Fibroblast of lung (primary cell): ENCODE measurements around the gene ZNF43.
"Not testable (repeated sequence)": the region's sequence is repeated elsewhere in the genome, so short reads cannot be mapped to it uniquely, and the experiment has no call there.

ENCODE experiments used
- CTCF ChIP-seq, 2 donors: IDR thresholded peaks in 1 of 2; conservative IDR thresholded peaks in 1 of 2; 1 replicate in 1 of 2; 2 replicates in 1 of 2; pipeline ENCODE4 v1.5.1; 2011 to 2012; ENCODE audit warnings: low read length in 2 of 2, control low read depth in 1 of 2, inconsistent platforms in 1 of 2, low read depth in 1 of 2, mild to moderate bottlenecking in 1 of 2
- EZH2 ChIP-seq: IDR thresholded peaks from 2 replicates; pipeline ENCODE4 v1.5.1; 2012; ENCODE audit warnings: low read length, control low read depth, mild to moderate bottlenecking; ENCODE audit errors: missing control alignments

- TF ChIP-seq CTCF (conservative IDR thresholded peaks at IDR 0.05 in 1 of 2, IDR thresholded peaks at IDR 0.05 in 1 of 2; ENCODE audit: low read depth in 1 of 2, low read length in 2 of 2); EZH2: not testable (repeated sequence)
These were observed 69.3 kb downstream of the ZNF43 start for GRCh38 chr19:21766705-21767064.
